Progenitor cell of endocrine pancreas (in vitro differentiated cells): ENCODE data around the gene GABPB1. TPM values are rescaled to one million over a fixed set of nuclear protein-coding genes. Genes with fewer than 3 reads are reported as not detected.

Experiments
- DNase-seq: peaks from one replicate; pipeline ENCODE4 v3.0.0; 2021; ENCODE audit warnings: low spot score; ENCODE audit not compliant: unreplicated experiment
- H3K27ac Mint-ChIP-seq: 2 replicates; pipeline ENCODE4 v1.8.0; 2021; ENCODE audit warnings: mild to moderate bottlenecking, moderate library complexity, mixed read lengths
- H3K27me3 Mint-ChIP-seq: 2 replicates; pipeline ENCODE4 v1.8.0; 2021; ENCODE audit warnings: mixed read lengths
- H3K36me3 Mint-ChIP-seq: 2 replicates; pipeline ENCODE4 v1.8.0; 2022; ENCODE audit warnings: mixed read lengths; ENCODE audit not compliant: insufficient read depth
- H3K4me1 Mint-ChIP-seq: 2 replicates; pipeline ENCODE4 v1.8.0; 2021; ENCODE audit warnings: low read depth, mixed read lengths
- H3K4me3 Mint-ChIP-seq: 2 replicates; pipeline ENCODE4 v1.8.0; 2021; ENCODE audit warnings: low read depth, mild to moderate bottlenecking, moderate library complexity, mixed read lengths
- H3K9me3 Mint-ChIP-seq: 2 replicates; pipeline ENCODE4 v1.8.0; 2021; ENCODE audit warnings: low read depth, mixed read lengths
- CTCF ChIP-seq: fragments of 200-600 bp; sonication (generic); IDR thresholded peaks from one replicate; pipeline ENCODE4 v1.5.0; 2021; ENCODE audit warnings: antibody characterized with exemption, mild to moderate bottlenecking; ENCODE audit not compliant: unreplicated experiment
- total RNA-seq: library from RNA; stranded (reverse); gene quantifications from 2 replicates; pipeline ENCODE4 v1.2.1, GENCODE V29; 2021

GABPB1 gene
- total RNA-seq, 1 donor from 2014 or later = 41.7 TPM

- H3K9me3 Mint-ChIP-seq = no peaks in the 10 kb centered on the region
Measured at GRCh38 chr15:50353251-50353974, 1.6 kb downstream of the GABPB1 start.

GRCh38 chr15:50350621-50351020 lies 4.4 kb downstream of the GABPB1 start:
- no peak for DNase-seq
- no peaks in the 10 kb centered on the region for H3K27me3 Mint-ChIP-seq
- peaks cover 23% of the 10 kb centered on the region for H3K4me1 Mint-ChIP-seq
- no peak overlapping the region for H3K27ac Mint-ChIP-seq
- no peak for TF ChIP-seq CTCF
- H3K9me3 Mint-ChIP-seq = no peaks in the 10 kb centered on the region
- peaks cover 4% of the 10 kb centered on the region for H3K36me3 Mint-ChIP-seq
- no peak overlapping the region for H3K4me3 Mint-ChIP-seq

More at GRCh38 chr15:50353251-50353974, 1.6 kb downstream of the GABPB1 start:
- no peak for DNase-seq
- no peak for TF ChIP-seq CTCF
- Mint-ChIP-seq H3K27me3 (no peaks in the 10 kb centered on the region), H3K27ac (peak overlapping the region; percentile 100), H3K4me1 (peaks cover 36% of the 10 kb centered on the region), H3K4me3 (peak overlapping the region; percentile 95), H3K36me3 (peaks cover 14% of the 10 kb centered on the region)

DNA sequence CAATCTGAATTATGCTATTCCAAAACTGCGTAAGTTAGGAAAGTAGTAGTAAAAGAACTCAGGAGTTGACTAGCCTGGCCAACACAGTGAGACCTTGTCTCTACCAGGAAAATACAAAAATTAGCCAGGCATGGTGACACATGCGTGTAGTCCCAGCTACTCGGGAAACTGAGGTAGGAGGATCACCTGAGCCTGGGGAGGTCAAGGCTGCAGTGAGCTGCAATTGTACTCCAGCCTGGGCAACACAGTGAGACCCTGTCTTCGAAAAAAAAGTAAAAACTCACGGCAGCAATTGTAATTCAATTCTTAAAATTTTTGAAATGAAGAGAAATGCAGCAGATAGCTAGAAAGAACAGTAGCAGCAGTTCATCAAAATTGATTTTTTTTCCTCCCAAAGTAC lies 9.7 kb downstream of the GABPB1 start:
- DNase-seq = no peak
- Mint-ChIP-seq H3K36me3 (peaks cover 6% of the 10 kb centered on the region), H3K4me3 (no peak overlapping the region), H3K4me1 (peaks cover 9% of the 10 kb centered on the region), H3K27me3 (no peaks in the 10 kb centered on the region), H3K9me3 (no peaks in the 10 kb centered on the region), H3K27ac (no peak overlapping the region)
- no peak for TF ChIP-seq CTCF

- Mint-ChIP-seq H3K9me3 (no peaks in the 10 kb centered on the region), H3K4me1 (peaks cover 7% of the 10 kb centered on the region), H3K36me3 (peaks cover 6% of the 10 kb centered on the region), H3K27ac (peak overlapping the region; percentile 53), H3K27me3 (no peaks in the 10 kb centered on the region), H3K4me3 (no peak overlapping the region)
- DNase-seq = no peak
- no peak for TF ChIP-seq CTCF
Measured at GRCh38 chr15:50344006-50344464, 11.0 kb downstream of the GABPB1 start.

GRCh38 chr15:50341616-50342136 lies 13.3 kb downstream of the GABPB1 start:
- peaks cover 7% of the 10 kb centered on the region for H3K4me1 Mint-ChIP-seq
- H3K36me3 Mint-ChIP-seq = peaks cover 6% of the 10 kb centered on the region
- no peak for TF ChIP-seq CTCF
- H3K9me3 Mint-ChIP-seq = no peaks in the 10 kb centered on the region
- no peak overlapping the region for H3K27ac Mint-ChIP-seq
- no peak for DNase-seq
- H3K4me3 Mint-ChIP-seq = no peak overlapping the region
- no peaks in the 10 kb centered on the region for H3K27me3 Mint-ChIP-seq
